ENCODE results near the gene KDM7A. TPM values are rescaled to one million over a fixed set of nuclear protein-coding genes. Genes with fewer than 3 reads are reported as not detected.
"Not testable (repeated sequence)": the region's sequence is repeated elsewhere in the genome, so short reads cannot be mapped to it uniquely, and the experiment has no call there.

The KDM7A gene
- total RNA-seq, 1 donor from 2014 or later = 16.3 TPM

GRCh38 chr7:140201393-140201792 lies 24.6 kb upstream of the KDM7A start:
- DNase-seq (ENCODE audit: low spot score in 2 of 2) (no peak), FAIRE-seq (no peak)

- DNase-seq (ENCODE audit: low spot score in 2 of 2) (no peak), FAIRE-seq (no peak)
These were observed 23.5 kb upstream of the KDM7A start for GRCh38 chr7:140200061-140200989.

- DNase-seq (ENCODE audit: low spot score in 2 of 2) (no peak), FAIRE-seq (no peak)
These were observed 21.2 kb upstream of the KDM7A start for GRCh38 chr7:140197938-140198337.

GRCh38 chr7:140197218-140197890 lies 20.6 kb upstream of the KDM7A start:
- no peak for FAIRE-seq
- no peak for DNase-seq (ENCODE audit: low spot score in 2 of 2)

- FAIRE-seq (no peak), DNase-seq (ENCODE audit: low spot score in 2 of 2) (no peak)
These were observed 19.8 kb upstream of the KDM7A start for GRCh38 chr7:140196361-140197217.

GRCh38 chr7:140195859-140196258 lies 19.1 kb upstream of the KDM7A start:
- FAIRE-seq (no peak), DNase-seq (ENCODE audit: low spot score in 2 of 2) (no peak)

GRCh38 chr7:140192620-140193019 lies 15.8 kb upstream of the KDM7A start:
- DNase-seq (ENCODE audit: low spot score in 2 of 2) (no peak), FAIRE-seq (no peak)

DNA sequence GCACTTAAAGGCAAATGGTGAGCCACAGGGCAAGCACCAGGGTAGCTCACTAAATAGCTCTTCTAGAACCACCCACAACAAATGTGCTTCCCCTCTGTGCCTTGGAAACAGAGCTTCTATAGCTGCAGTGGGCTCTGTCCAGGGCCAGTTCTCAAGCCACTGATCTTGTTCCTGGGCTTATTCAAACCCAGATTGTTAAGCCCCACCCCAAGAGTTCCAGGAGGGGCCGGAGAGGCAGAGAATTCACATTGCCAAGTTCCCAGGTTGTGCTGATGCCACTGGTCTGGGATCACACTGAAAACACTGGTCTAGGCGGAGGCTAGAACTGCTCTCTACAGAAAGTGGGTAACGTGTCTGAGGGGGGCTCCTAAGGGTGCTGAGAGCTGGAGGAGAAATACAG lies 15.4 kb upstream of the KDM7A start:
- no peak for FAIRE-seq
- no peak for DNase-seq (ENCODE audit: low spot score in 2 of 2)

GRCh38 chr7:140190588-140190987 lies 13.8 kb upstream of the KDM7A start:
- FAIRE-seq (no peak), DNase-seq (ENCODE audit: low spot score in 2 of 2) (no peak)

DNA sequence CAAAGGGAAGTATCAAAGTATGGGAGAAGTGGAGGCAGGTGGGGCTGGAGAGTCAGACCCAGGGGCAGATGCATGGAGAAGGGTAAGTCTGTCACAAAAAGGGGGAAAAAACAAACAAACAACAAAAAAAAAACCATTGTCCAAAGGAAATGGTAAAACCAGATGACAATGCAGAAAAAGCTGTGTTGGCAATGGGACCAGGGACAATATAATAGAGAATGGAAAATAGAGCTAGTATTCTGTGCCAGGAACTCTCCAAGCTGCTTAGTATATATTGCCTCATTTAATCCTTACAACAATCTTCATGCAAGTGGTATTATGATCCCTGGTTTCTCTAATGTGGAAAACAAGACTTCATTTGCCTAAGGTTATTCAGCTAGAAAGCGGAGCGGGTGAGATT lies 13.1 kb upstream of the KDM7A start:
- DNase-seq (ENCODE audit: low spot score in 2 of 2) (no peak), FAIRE-seq (no peak)

DNA sequence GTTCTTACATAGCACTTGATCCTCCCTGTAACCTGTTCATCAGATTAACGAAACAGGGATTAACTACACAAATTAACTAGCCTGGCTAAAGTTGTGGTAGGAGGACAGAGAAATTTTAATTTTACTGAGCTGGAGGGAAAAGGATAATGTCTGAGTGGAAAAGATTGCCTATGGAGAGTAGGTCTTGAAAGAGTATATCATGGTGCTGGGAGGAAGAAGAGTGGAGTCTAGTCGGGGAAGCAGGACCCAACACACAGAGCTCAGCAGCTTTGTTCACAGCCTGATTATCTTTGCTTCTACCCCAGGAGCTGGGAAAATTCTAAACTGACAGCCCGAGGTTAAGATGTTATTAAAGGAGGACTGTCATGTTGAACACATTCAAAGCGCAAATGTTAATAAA lies 6.1 kb upstream of the KDM7A start:
- no peak for DNase-seq (ENCODE audit: low spot score in 2 of 2)
- FAIRE-seq = no peak

GRCh38 chr7:140179339-140179738 lies 2.6 kb upstream of the KDM7A start:
- FAIRE-seq = no peak
- no peak for DNase-seq (ENCODE audit: low spot score in 2 of 2)

DNA sequence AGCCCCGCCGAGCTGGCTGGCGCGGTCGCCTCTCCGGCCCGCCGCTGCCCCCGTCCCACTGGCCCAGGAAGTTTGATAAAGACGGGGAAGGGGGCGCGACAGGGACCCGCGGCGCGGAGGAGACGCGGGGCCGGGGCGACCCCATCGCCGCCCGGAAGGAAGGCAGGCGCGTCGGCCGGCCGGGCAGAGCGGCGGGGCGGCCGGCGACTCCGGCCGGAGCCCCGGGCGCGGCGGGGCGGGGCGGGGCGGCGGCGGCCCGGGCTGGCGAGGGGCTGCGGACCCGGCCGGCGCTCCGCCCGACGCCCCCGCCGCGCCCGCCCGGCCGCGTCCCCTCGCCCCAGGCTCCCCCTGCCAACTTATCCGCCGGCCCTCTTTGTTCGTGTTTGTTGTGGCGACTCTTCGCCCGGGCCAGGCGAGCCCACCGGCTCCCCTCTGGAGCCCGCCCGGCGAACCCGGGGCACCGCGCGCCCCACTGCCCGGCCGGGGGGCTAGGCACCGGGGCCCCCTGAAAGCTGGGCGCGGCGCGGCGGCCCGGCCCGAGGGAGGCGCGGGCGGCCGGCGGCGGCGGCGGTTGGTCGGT lies 571 bp downstream of the KDM7A start:
- DNase-seq (ENCODE audit: low spot score in 2 of 2) (peak; percentile 18 to 52), FAIRE-seq (no peak)

DNA sequence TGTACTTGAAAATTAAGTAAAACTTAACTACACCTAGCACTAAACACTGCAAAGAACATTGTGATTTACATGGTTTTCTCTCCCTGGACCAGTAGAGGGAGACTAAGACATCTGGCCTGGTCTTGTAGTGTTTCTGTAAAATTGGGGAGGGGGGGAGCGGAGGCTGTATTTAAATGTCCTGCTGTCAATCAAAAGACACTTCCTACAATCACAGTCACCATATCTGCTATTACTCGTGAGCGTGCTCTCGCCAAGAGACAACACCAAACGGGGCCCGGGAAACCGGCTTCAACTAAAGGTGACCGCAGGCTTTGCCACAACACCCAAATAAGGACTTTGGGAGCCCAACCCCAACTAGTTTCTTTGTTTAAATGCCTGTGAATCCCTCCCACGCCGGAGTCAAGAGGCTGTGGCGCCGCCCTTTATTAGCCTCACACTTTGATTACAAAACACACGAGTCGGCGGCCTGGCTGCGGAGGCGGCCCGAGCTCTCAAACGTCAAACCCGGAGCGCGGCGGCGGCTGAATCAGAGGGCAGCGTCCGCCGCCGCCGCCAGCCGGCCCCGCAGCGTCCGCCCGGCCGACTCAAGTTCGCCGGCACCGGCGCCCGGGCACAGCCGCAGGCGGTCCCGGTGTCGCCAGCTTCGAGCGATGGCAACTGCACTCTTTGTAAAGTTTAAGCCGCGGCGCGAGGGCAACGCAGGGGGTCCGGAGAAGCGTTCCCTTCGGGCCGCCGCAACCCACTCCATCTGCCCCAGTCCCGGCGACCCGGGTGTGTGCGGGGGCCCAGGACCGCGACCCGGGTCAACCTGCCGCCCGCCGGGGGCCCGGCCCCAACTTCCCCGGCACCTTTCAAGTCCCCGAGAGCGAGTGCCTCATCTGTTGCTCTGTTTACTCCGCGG lies 1.3 kb downstream of the KDM7A start:
- DNase-seq (ENCODE audit: low spot score in 2 of 2) (peak; percentile 74 to 78), FAIRE-seq (peak; percentile 83)

DNA sequence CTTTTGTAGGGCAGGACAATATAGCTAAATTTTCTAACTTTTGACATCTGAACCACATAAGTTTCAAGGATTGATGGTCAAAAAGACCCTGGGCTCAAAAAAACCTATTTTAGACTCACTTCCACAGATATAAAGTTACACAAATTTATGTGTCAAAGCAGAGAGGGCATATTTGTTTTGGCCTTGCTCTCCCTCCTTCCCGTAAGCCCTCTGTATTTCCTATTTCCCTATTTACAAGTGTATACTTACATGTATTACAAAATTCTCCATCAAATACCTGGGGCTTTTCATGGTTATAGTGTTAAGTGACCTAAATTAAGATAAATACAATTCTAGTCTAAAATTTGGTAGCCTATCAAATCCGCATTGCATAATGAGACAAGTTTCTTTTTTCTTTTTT lies 2.6 kb downstream of the KDM7A start:
- DNase-seq (ENCODE audit: low spot score in 2 of 2) = no peak
- FAIRE-seq = no peak

DNA sequence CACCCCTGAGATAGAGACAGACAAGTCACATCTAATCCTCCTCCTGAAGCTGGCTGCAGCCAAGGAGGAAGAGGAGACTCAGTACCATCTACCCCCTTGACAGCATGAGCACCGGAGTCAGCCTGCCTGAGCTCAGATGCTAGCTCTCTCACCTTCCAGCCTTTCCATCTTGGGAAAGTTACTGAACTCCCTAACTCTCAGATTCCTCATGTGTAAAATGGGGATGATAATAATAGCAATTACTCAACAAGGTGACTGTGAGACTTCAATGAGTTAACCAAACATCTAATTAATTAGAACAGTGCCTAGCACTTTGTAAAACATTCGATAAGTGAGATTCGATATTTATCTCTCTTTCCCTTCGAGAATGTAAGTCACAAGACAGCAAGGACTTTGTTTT lies 6.4 kb downstream of the KDM7A start:
- no peak for FAIRE-seq
- no peak for DNase-seq (ENCODE audit: low spot score in 2 of 2)

DNA sequence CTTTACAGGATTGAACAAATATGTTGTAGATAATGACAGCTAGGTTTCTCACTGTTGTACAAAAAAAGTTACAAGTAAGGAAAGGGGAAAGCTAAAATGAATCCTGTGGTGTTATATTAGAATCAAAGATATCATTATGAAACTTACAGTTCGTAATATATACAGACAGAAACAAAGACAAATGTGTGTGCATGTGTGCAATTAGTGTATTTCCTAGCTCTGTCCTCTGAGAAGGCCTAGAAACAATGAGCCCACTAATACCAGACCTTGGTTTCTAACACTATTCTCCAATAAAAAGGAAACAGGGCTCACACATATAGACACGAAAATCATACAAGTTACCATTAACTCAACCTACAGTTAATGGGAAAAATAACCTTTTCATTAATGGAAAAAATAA lies 8.0 kb downstream of the KDM7A start:
- DNase-seq (ENCODE audit: low spot score in 2 of 2) = no peak
- FAIRE-seq = no peak

GRCh38 chr7:140165422-140165821 lies 11.4 kb downstream of the KDM7A start:
- DNase-seq (ENCODE audit: low spot score in 2 of 2) (no peak), FAIRE-seq (no peak)

- not testable (repeated sequence) for DNase-seq (ENCODE audit: low spot score in 2 of 2); FAIRE-seq
These were observed 14.7 kb downstream of the KDM7A start for GRCh38 chr7:140162081-140162480.

- FAIRE-seq (no peak), DNase-seq (ENCODE audit: low spot score in 2 of 2) (no peak)
These were observed 15.7 kb downstream of the KDM7A start for GRCh38 chr7:140161047-140161446.
